Brain microvascular endothelial cell (primary cell): ENCODE measurements around the gene SOX13.

Experiments
- DNase-seq: peaks from one replicate; pipeline ENCODE4 v3.0.0-alpha.2; 2020
- H3K27ac ChIP-seq: fragments of 250-450 bp; sonication (Bioruptor Pico); 2 replicates; pipeline ENCODE4 v1.5.1; 2020; ENCODE audit warnings: mild to moderate bottlenecking, moderate library complexity
- H3K27me3 ChIP-seq: fragments of 250-450 bp; sonication (Bioruptor Pico); replicated peaks from 2 replicates; pipeline ENCODE4 v1.5.1; 2020; ENCODE audit warnings: mild to moderate bottlenecking
- H3K36me3 ChIP-seq: fragments of 250-450 bp; sonication (Bioruptor Pico); replicated peaks from 2 replicates; pipeline ENCODE4 v1.5.1; 2020; ENCODE audit warnings: mild to moderate bottlenecking
- H3K4me3 ChIP-seq: 2 replicates; pipeline ENCODE4 v1.5.1; 2011; ENCODE audit warnings: low read depth, mild to moderate bottlenecking, control low read depth, low read length, moderate library complexity
- in situ Hi-C: cut with HindIII; loops from 2 replicates; pipeline ENCODE4 v1.10.0; 2017; ENCODE audit warnings: low sequenced_read_pairs, low pct_ligation_motif_present
- TF ChIP-seq, protein P1 (sequence below): IDR thresholded peaks from 2 replicates; pipeline ENCODE4 v1.5.1; 2011; ENCODE audit warnings: low read depth, mild to moderate bottlenecking, moderate library complexity, low read length, control low read depth, inconsistent platforms; ENCODE audit errors: missing control alignments

The SOX13 gene

DNA sequence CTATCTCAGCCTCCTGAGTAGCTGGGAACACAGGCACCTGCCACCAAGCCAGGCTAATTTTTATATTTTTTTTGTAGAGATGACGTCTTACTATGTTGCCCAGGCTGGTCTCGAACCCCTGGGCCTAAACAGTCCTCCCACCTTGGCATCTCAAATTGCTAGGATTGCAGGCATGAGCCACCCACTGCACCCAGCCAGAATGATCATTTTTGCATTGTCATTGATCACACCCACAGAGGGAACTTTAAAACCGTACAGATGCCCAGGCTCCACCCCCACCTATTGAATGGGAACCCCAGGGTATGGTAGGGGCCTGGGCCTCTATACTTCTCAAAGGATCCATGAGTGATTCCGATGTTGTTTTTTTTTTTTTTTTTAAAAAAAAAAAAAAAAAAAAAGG is 42.2 kb downstream of the SOX13 start:
- Histone ChIP-seq H3K27ac (no peak overlapping the region), H3K36me3 (peaks cover 2% of the 10 kb centered on the region), H3K27me3 (no peaks in the 10 kb centered on the region), H3K4me3 (no peak overlapping the region)
- DNase-seq: no peak
- TF ChIP-seq, protein P1, sequence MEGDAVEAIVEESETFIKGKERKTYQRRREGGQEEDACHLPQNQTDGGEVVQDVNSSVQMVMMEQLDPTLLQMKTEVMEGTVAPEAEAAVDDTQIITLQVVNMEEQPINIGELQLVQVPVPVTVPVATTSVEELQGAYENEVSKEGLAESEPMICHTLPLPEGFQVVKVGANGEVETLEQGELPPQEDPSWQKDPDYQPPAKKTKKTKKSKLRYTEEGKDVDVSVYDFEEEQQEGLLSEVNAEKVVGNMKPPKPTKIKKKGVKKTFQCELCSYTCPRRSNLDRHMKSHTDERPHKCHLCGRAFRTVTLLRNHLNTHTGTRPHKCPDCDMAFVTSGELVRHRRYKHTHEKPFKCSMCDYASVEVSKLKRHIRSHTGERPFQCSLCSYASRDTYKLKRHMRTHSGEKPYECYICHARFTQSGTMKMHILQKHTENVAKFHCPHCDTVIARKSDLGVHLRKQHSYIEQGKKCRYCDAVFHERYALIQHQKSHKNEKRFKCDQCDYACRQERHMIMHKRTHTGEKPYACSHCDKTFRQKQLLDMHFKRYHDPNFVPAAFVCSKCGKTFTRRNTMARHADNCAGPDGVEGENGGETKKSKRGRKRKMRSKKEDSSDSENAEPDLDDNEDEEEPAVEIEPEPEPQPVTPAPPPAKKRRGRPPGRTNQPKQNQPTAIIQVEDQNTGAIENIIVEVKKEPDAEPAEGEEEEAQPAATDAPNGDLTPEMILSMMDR: no peak
- in situ Hi-C loops: no loop called here

DNA sequence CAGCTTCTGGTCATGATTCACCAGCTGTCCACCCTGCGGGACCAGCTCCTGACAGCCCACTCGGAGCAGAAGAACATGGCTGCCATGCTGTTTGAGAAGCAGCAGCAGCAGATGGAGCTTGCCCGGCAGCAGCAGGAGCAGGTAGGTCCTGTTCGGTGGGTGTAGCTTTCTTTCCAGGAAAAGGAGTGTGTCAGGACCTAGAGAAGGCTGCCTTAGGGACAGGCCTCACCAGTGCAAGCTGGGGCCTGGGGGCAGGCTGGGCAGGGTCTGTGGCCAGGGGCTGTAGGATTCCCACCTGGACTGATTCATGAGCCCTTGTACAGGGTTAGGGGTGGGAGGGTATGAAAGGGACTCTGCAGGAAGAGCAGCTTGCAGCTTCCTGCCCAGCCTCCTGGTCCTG is 43.6 kb downstream of the SOX13 start:
- Histone ChIP-seq H3K4me3 (no peak overlapping the region), H3K36me3 (peaks cover 2% of the 10 kb centered on the region), H3K27me3 (no peaks in the 10 kb centered on the region), H3K27ac (no peak overlapping the region)
- in situ Hi-C loops: no loop called here
- TF ChIP-seq, protein P1: no peak
- DNase-seq: no peak

DNA sequence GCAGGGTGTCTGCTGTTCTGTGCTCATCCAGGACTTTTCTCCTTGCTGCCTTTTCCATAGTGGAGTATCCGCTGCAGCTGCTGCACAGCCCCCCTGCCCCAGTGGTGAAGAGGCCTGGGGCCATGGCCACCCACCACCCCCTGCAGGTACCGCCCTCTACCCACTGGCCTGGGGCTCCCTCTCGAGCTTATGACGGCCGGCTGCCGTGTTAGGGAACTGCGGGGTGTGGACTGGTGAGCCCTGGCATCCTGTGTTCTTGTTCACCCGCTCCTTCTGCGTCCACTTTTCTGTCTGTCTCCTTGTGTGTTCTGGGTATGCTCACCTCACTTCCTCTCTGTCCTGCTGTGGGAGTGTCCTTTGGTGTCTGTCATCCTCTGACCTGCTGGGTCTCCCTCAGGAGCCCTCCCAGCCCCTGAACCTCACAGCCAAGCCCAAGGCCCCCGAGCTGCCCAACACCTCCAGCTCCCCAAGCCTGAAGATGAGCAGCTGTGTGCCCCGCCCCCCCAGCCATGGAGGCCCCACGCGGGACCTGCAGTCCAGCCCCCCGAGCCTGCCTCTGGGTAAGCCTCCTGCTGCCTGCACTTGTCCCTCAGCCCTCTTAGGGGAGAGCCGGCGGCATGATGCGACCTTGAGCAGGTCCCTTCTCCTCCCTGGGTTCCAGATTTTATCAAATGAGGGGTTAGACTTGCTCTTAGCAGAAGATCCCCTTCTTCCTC is 49.1 kb downstream of the SOX13 start:
- H3K27me3 ChIP-seq: no peaks in the 10 kb centered on the region
- H3K4me3 ChIP-seq: no peak overlapping the region
- no peak overlapping the region for H3K27ac ChIP-seq
- peaks cover 11% of the 10 kb centered on the region for H3K36me3 ChIP-seq
- in situ Hi-C loops: no loop called here
- no peak for DNase-seq
- TF ChIP-seq, protein P1: no peak

DNA sequence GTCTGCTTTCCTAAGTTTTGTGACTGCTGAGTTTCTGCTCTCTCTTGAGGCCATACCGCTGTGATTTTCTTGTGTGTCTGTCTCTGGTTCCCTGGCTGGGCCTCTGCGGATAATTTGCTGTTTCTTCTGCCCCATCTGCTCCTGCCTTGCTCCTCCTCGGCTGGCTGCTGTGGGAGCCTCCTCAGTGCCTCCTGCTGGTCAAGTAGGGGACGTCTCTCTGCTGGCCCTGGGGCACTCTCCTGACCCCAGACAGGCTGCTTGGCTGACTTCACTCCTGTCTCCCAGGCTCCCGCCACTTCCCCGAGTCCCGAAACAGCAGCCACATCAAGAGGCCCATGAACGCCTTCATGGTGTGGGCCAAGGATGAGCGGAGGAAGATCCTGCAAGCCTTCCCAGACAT is 50.5 kb downstream of the SOX13 start:
- Histone ChIP-seq H3K4me3 (no peak overlapping the region), H3K27me3 (no peaks in the 10 kb centered on the region), H3K27ac (no peak overlapping the region), H3K36me3 (peaks cover 11% of the 10 kb centered on the region)
- TF ChIP-seq, protein P1: peak; percentile 59
- no peak for DNase-seq
- in situ Hi-C loops: no loop called here

DNA sequence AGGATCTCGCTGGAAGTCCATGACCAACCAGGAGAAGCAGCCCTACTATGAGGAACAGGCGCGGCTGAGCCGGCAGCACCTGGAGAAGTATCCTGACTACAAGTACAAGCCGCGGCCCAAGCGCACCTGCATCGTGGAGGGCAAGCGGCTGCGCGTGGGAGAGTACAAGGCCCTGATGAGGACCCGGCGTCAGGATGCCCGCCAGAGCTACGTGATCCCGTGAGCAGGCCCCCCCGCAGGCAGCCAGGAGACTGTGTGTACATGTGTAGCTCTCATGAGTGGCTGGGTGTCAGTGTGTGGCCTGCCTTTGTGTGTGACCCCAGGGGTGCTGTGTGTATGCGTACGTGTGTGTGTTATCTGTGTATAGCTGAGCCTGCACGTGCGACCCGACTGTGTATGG is 51.7 kb downstream of the SOX13 start:
- H3K27ac ChIP-seq: no peak overlapping the region
- no peak overlapping the region for H3K4me3 ChIP-seq
- TF ChIP-seq, protein P1: no peak
- no peak for DNase-seq
- in situ Hi-C loops: loop anchor here (25.0 kb wide), 1 partner anchor 262 kb away; the partner anchor contains the start of gene SNRPE
- no peaks in the 10 kb centered on the region for H3K27me3 ChIP-seq
- peaks cover 9% of the 10 kb centered on the region for H3K36me3 ChIP-seq
